ENCODE measurements around the gene IL27RA. TPM values are rescaled to one million over a fixed set of nuclear protein-coding genes. Genes with fewer than 3 reads are reported as not detected.
"Not testable (repeated sequence)": the region's sequence is repeated elsewhere in the genome, so short reads cannot be mapped to it uniquely, and the experiment has no call there.

Gene IL27RA
- total RNA-seq, 1 experiment from 2014 or later = 14.2 TPM

GRCh38 chr19:14021474-14021873, 10.1 kb upstream of the IL27RA start:
- CTCF ChIA-PET = interaction anchor here (0.6 kb wide), 2 partner anchors 36 to 169 kb away, joined by 4 read pairs; no protein-coding TSS in a partner anchor
- BruUV-seq (replicated peaks) = no TSS peak

GRCh38 chr19:14022469-14022868, 9.1 kb upstream of the IL27RA start:
- intact Hi-C loops (cut with micrococcal nuclease) = no loop called here
- no peak overlapping the region for H3K4me3 ChIP-seq (ENCODE audit: low read length)
- no peaks in the 10 kb centered on the region for H3K36me3 ChIP-seq (ENCODE audit: low read depth, low read length)
- no TSS peak for BruUV-seq (replicated peaks)
- H3K4me1 ChIP-seq (ENCODE audit: insufficient read depth, low read length) = 0 out of 2 replicates have a peak, but pooled peaks cover 6% of the 10 kb centered on the region
- H3K9ac ChIP-seq (ENCODE audit: low read length) = no peak overlapping the region
- ChIA-PET CTCF (interaction anchor here (0.7 kb wide), 1 partner anchor 25 kb away, joined by 3 read pairs; no protein-coding TSS in a partner anchor), POLR2A (ENCODE audit: unreplicated experiment) (no interaction called here)
- no peaks in the 10 kb centered on the region for H3K9me2 ChIP-seq (replicated peaks; ENCODE audit: low read length)
- DNase-seq = peak; percentile 57
- H3F3A ChIP-seq (ENCODE audit: low read length, unreplicated experiment) = no peaks in the 10 kb centered on the region
- ATAC-seq = peak; percentile 17; the same call in 1 of the 2 replicates
- H3K27me3 ChIP-seq (ENCODE audit: low read length) = no peaks in the 10 kb centered on the region
- H4K20me1 ChIP-seq (ENCODE audit: low read length) = no peaks in the 10 kb centered on the region
- TF ChIP-seq EZH2 (IDR thresholded peaks at IDR 0.05; ENCODE audit: low read length, unreplicated experiment) (no peak), EZH2phosphoT487 (IDR thresholded peaks at IDR 0.05; ENCODE audit: borderline replicate concordance, low read length) (no peak)
- no peaks in the 10 kb centered on the region for H3K79me2 ChIP-seq (ENCODE audit: low read length)
- H3K27ac ChIP-seq (ENCODE audit: low read length) = no peak overlapping the region
- no peak overlapping the region for H3K4me2 ChIP-seq (ENCODE audit: low read length)
- H3K9me3 ChIP-seq (ENCODE audit: low read length) = no peaks in the 10 kb centered on the region
- peak overlapping the region; percentile 15; the same call in 1 of the 2 replicates for H2AFZ ChIP-seq (ENCODE audit: low read length)

More at GRCh38 chr19:14021474-14021873, 10.1 kb upstream of the IL27RA start:
- Histone ChIP-seq H3K4me3 (ENCODE audit: low read length) (no peak overlapping the region), H3K9me3 (ENCODE audit: low read length) (no peaks in the 10 kb centered on the region), H3K79me2 (ENCODE audit: low read length) (no peaks in the 10 kb centered on the region), H3F3A (ENCODE audit: low read length, unreplicated experiment) (no peaks in the 10 kb centered on the region), H3K27ac (ENCODE audit: low read length) (no peak overlapping the region), H3K9me2 (replicated peaks; ENCODE audit: low read length) (no peaks in the 10 kb centered on the region), H2AFZ (ENCODE audit: low read length) (no peak overlapping the region), H3K36me3 (ENCODE audit: low read depth, low read length) (no peaks in the 10 kb centered on the region), H3K4me1 (ENCODE audit: insufficient read depth, low read length) (0 out of 2 replicates have a peak, but pooled peaks cover 6% of the 10 kb centered on the region), H3K4me2 (ENCODE audit: low read length) (no peak overlapping the region), H3K27me3 (ENCODE audit: low read length) (no peaks in the 10 kb centered on the region), H3K9ac (ENCODE audit: low read length) (no peak overlapping the region), H4K20me1 (ENCODE audit: low read length) (no peaks in the 10 kb centered on the region)
- intact Hi-C loops (cut with micrococcal nuclease) = no loop called here
- TF ChIP-seq EZH2 (IDR thresholded peaks at IDR 0.05; ENCODE audit: low read length, unreplicated experiment) = no peak
- no peak for TF ChIP-seq CTCF (conservative IDR thresholded peaks at IDR 0.05; ENCODE audit: low read depth, low read length)
- no peak for TF ChIP-seq EZH2phosphoT487 (IDR thresholded peaks at IDR 0.05; ENCODE audit: borderline replicate concordance, low read length)
- POLR2A ChIA-PET (ENCODE audit: unreplicated experiment) = no interaction called here
- no peak for DNase-seq
- no peak for ATAC-seq

GRCh38 chr19:14023404-14024235, 7.9 kb upstream of the IL27RA start:
- Histone ChIP-seq H3K79me2 (ENCODE audit: low read length) (no peaks in the 10 kb centered on the region), H3K9me3 (ENCODE audit: low read length) (no peaks in the 10 kb centered on the region), H2AFZ (ENCODE audit: low read length) (peak overlapping the region; percentile 43), H3K4me3 (ENCODE audit: low read length) (no peak overlapping the region), H3K36me3 (ENCODE audit: low read depth, low read length) (no peaks in the 10 kb centered on the region), H3K9ac (ENCODE audit: low read length) (no peak overlapping the region), H3F3A (ENCODE audit: low read length, unreplicated experiment) (no peaks in the 10 kb centered on the region), H3K27me3 (ENCODE audit: low read length) (no peaks in the 10 kb centered on the region), H3K9me2 (replicated peaks; ENCODE audit: low read length) (no peaks in the 10 kb centered on the region), H3K4me2 (ENCODE audit: low read length) (no peak overlapping the region), H3K27ac (ENCODE audit: low read length) (no peak overlapping the region), H3K4me1 (ENCODE audit: insufficient read depth, low read length) (0 out of 2 replicates have a peak, but pooled peaks cover 6% of the 10 kb centered on the region), H4K20me1 (ENCODE audit: low read length) (no peaks in the 10 kb centered on the region)
- peak; percentile 75 for TF ChIP-seq CTCF (conservative IDR thresholded peaks at IDR 0.05; ENCODE audit: low read depth, low read length)
- no peak for TF ChIP-seq EZH2phosphoT487 (IDR thresholded peaks at IDR 0.05; ENCODE audit: borderline replicate concordance, low read length)
- DNase-seq = peak; percentile 72
- intact Hi-C loops (cut with micrococcal nuclease) = no loop called here
- POLR2A ChIA-PET (ENCODE audit: unreplicated experiment) = no interaction called here
- ATAC-seq = peak; percentile 97
- no TSS peak for BruUV-seq (replicated peaks)
- CTCF ChIA-PET = no interaction called here

GRCh38 chr19:14026652-14027192, 4.8 kb upstream of the IL27RA start:
- H2AFZ ChIP-seq (ENCODE audit: low read length); H3K9me2 ChIP-seq (replicated peaks; ENCODE audit: low read length); H3K27me3 ChIP-seq (ENCODE audit: low read length); DNase-seq; H3F3A ChIP-seq (ENCODE audit: low read length, unreplicated experiment); H4K20me1 ChIP-seq (ENCODE audit: low read length); H3K4me3 ChIP-seq (ENCODE audit: low read length); H3K9ac ChIP-seq (ENCODE audit: low read length); H3K79me2 ChIP-seq (ENCODE audit: low read length); BruUV-seq (replicated peaks); POLR2A ChIA-PET (ENCODE audit: unreplicated experiment); H3K9me3 ChIP-seq (ENCODE audit: low read length); H3K27ac ChIP-seq (ENCODE audit: low read length); intact Hi-C loops (cut with micrococcal nuclease); ATAC-seq; H3K36me3 ChIP-seq (ENCODE audit: low read depth, low read length); H3K4me2 ChIP-seq (ENCODE audit: low read length); H3K4me1 ChIP-seq (ENCODE audit: insufficient read depth, low read length): not testable (repeated sequence)
- CTCF ChIA-PET = interaction anchor here (0.5 to 0.6 kb wide), 2 partner anchors 18 to 96 kb away, joined by 9 read pairs; no protein-coding TSS in a partner anchor
